HG02938 (cell line): Measurements from ENCODE around the gene APOA4.
"Not testable (repeated sequence)": the region's sequence is repeated elsewhere in the genome, so short reads cannot be mapped to it uniquely, and the experiment has no call there.

Experiments
- ATAC-seq: cut with Tn5 transposase; IDR thresholded peaks from one replicate; pipeline ENCODE4 v1.9.1; 2021; ENCODE audit warnings: mild to moderate bottlenecking, moderate library complexity; ENCODE audit not compliant: unreplicated experiment

Gene APOA4

DNA sequence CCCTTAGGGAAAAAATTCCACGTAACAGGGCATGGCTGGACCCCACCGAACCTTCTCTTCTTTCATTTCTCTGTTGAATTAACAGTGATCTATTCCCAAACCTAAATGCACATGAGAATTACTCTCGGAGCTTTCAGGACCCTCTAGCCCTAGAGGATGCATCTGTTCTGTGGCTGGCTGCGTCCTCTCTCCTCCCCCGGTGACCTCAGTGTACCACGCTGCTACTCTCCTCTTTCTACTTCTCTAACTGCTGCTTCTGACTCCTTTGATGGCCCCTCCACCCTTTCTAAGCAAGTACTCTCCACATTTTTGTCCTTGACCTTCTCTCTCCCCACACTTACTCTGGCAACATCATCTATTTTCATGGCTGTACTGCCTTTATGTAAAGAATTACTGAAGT is 26.4 kb upstream of the APOA4 start:
- ATAC-seq = no peak

DNA sequence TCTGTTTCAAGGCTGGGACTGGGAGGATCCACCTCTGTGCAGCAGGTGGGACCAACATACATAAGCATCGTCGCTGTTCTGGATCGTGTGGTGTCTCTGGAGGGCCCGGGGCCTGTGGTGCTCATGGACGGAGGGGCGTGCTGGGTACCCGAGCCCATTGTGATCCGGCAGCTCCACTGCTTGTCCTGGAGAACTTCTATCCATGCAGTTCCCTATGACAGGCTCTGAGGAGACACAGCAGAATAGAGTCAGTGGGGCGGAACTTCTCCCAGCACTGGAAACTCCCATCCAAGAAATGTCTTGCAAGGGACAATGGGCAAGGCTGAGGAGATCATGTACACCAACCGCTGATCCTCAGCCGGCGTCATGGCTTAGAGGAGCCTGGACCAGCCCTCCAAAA is 26.0 kb upstream of the APOA4 start:
- ATAC-seq = no peak

DNA sequence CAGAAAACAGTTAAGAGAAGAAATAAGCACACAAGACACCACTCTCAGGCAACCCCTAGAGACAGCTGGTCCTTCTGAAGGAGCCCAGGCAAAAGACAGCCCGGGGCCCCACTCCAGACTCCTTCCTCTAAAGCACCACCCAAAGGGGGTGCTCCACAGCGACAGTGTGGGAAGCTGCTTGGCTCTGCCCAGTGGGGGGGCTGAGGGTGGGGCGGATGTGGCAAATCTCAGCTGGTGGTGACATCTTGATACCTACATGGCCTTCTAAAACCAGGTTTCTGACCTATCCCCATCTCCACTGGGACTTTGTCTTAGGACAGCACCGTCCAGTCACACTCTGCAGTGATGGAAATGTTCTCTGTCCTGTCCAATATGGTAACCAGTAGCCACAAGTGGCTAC is 24.5 kb upstream of the APOA4 start:
- no peak for ATAC-seq

DNA sequence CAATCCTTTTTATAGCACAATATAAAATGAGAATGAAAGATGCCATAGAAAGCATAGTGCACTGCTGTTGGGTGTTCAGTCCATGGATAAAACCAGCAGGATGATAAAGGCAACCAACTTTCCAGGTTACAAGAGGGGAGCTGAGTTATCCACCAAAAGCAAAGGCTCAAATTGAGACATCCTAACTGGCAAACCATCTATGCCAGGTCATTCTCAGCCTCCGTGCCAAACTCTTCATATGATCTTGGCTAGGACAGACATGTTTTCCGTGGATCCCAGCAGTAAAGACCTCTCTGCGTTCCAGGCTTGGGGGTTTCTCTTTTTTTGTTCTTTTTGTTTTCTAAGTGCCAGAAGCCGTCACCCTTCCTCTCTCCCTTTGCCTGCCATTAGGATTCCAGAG is 21.6 kb upstream of the APOA4 start:
- ATAC-seq = no peak

DNA sequence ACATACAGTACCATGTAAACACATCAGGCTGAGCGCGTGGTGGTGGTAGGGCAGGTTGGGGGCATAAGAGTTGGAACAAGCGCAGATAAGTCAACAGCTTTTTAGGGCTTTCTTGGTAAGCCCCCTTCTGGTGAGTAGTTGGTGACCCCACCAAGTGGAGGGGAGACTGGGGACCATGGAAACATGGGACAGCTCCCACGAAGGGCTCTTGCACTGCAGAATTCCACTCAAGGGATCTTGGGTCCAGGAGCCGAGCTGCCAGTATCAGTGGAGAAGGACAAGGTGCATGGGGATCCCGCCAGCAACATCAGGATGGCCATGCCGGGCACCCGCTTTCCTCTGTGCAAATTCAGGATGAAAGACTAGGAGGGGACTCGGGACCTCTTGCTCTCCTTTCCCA is 20.6 kb upstream of the APOA4 start:
- no peak for ATAC-seq

DNA sequence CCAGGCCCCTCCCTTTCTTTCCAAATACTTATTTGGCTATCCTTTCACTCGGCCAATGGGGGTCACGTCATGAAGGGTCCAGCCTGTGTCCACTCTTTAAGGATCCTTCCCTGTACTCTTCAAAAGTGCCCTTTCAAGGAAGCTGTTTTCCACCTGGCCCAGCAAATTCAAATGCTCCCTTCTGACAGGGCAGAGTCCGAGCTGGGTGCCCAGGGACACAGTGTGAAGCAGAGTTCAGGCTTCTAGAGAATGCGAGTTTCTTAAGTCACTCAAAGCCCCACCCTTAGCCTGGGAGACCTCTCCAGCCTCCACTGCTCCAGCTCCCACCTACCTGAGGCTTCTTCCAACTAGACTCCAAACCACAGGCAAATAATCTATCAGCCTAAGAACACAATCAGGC is 19.8 kb upstream of the APOA4 start:
- no peak for ATAC-seq

DNA sequence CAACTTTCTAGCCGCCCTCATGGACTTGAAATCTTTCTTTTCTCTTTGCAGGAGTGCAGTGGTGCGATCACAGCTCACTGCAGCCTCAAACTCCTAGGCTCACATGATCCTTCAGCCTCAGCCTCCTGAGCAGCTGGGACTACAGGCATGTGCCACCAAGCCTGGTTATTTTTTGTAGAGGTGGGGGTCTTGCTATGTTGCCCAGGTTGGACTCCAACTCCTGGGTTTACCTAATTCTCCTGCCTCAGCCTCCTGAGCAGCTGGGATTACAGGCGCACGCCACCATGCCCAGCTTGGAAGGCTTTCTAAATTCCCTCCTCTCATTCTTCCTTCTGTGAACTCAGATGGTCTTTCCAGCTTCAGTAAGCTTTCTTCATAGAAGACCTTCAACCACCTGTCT is 19.0 kb upstream of the APOA4 start:
- ATAC-seq = no peak

DNA sequence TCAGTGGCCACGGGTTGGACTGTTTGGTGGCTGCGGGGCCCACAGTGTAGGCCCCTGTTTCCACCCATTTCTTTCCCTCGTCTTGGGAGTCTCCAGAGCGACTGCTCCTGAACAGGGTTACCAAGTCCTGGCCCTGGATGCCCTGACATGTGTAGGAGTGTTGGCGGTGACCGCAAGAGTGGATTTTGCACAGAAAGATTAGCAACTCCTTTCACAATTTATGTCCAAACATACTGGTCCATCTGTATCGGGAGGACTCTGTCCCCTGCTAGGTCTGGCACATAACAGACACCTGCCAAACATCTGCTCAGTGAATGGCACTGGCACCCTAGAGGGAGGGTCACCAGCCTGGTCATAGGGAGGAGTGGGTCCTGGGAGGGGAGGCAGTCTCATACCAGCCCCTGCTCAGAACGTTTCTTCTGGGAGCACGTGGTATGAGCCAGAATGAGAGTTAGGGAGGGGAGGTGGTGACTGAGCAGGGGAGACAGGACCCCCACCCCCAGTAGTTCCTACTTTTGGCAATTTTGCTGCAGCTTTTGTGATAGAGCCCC is 17.7 kb upstream of the APOA4 start:
- ATAC-seq = no peak

DNA sequence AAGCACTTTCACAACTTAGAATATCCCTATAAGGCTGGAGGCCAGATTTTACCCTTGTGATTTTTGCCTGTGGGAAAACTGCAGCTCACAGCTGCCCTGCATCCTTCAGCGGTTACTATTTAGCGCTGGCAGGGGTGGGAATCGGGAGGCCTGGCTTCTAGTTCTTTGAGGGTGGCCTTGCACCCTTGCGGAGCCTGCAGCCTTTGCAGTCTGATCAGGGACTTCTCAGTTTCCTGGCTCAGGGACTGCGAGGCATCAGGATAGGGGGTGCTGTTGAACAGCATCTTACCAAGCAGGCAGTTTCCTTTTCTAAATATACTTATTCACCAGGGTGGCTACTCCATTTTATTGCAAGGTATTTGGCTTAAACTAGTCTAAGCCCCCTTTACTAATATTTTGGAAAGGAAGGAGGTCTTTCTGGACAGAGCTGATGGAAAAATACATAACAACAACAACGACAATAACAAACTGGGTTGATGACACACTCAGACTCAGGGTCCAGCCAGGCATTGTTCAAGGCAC is 17.2 kb upstream of the APOA4 start:
- ATAC-seq = no peak

DNA sequence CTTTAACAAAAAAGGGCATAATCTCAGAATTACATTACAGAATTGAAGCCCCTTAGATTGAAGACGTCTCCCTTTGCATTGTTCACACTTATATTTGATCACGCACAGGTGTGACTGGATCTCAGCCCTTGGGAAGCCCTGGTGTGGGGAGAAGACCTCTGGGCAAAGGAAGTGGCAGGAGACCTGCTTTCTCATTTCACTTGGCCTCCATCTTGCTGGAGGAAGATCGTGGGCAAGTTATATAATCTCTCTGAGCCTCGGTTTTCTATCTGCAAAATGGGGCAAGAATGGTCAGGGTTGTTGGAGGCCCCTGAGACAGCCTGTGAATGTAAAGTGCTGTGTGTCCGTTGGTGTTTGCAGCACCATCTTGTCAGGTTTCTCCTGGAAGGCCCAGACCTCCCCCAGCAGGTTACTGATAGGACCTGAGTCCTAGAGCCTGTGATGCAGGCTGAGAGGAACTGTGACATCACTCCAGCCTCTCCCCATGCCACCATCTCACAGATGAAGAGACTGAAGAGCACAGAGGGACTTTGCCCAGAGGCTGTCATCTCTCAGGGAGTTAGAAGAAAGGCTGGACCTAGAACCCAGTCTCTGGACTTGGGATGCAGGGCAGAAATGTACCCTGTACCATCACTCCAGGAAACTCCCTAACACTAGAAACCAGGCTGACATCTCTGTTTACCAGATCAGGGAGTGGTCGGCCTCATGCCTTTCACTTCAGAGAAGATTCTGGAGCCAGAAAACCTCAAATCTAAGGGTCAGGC is 15.4 kb upstream of the APOA4 start:
- no peak for ATAC-seq

DNA sequence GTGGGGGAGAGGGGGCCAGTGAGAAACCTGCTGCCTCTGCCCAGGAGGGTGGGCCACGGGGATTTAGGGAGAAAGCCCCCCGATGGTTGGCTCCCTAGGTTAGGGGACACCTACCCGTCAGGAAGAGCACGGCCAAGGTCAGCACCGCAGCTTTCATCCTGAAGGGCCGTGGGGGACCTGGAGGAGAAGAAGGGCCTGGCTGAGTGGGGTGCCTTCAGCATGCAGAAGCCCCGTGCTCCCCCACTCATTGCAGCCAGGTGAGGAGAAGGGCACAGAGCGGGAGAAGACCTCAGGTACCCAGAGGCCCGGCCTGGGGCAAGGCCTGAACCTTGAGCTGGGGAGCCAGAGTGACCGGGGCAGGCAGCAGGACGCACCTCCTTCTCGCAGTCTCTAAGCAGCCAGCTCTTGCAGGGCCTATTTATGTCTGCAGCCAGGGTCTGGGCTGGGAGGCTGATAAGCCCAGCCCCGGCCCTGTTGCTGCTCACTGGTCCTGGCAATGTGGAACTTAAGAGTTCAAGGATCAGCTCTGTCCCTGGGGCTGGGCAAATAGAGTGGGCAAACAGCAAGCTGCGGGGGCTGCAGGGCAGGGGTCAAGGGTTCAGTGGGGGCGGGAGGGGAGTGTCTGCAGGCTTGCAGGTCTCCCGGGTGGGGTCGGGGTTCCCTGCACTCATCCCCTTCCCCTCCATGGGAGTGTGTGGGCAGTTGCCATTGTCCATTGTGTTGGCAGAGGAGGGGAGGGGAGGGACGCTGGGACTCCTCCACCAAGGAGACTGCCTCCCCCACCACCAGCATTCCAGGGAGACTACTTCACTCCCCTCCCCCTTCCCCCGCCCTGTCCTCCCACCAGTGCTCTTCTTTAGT is 14.4 kb upstream of the APOA4 start, which contains the start of gene APOA1:
Gene APOA1 (minus strand): TSS at position 392 of the 861 bp plus-strand sequence. CDS start 235 bp downstream, at position 157.
- ATAC-seq = no peak

DNA sequence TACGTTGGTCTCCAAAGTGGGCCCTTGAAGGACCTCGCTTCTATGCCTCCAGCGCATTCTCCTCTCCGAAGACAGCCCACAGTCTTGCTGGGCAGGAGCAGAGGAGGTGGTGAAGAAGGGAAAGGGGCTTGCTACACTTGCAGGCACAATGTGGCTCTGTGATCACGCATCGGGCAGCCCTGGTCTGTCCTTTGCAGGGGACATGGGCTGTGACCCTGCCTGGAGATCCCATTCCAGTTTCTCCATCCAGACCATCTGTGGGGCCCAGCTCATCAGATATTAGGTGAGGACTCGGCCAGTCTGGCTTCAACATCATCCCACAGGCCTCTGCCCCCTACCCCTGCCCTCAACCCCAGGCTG is 13.5 kb upstream of the APOA4 start:
- ATAC-seq = no peak

DNA sequence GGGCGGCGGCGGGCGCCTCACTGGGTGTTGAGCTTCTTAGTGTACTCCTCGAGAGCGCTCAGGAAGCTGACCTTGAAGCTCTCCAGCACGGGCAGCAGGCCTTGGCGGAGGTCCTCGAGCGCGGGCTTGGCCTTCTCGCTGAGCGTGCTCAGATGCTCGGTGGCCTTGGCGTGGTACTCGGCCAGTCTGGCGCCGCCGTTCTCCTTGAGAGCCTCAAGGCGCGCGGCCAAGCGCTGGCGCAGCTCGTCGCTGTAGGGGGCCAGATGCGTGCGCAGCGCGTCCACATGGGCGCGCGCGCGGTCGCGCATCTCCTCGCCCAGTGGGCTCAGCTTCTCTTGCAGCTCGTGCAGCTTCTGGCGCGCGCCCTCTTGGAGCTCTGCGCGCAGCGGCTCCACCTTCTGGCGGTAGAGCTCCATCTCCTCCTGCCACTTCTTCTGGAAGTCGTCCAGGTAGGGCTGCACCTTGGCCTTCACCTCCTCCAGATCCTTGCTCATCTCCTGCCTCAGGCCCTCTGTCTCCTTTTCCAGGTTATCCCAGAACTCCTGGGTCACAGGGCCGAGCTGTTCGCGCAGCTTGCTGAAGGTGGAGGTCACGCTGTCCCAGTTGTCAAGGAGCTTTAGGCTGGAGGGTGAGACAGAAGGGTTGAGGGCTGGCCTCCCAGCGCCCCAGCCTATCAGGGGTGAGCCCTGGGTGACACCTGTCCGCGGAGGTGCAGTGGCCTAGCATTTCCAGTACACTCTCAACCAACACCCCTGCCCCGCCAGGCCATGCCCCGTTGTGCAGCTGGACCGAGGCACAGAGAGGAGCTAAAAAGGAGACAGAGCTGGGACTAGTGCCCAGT is 12.9 kb upstream of the APOA4 start:
- peak; percentile 78 for ATAC-seq

DNA sequence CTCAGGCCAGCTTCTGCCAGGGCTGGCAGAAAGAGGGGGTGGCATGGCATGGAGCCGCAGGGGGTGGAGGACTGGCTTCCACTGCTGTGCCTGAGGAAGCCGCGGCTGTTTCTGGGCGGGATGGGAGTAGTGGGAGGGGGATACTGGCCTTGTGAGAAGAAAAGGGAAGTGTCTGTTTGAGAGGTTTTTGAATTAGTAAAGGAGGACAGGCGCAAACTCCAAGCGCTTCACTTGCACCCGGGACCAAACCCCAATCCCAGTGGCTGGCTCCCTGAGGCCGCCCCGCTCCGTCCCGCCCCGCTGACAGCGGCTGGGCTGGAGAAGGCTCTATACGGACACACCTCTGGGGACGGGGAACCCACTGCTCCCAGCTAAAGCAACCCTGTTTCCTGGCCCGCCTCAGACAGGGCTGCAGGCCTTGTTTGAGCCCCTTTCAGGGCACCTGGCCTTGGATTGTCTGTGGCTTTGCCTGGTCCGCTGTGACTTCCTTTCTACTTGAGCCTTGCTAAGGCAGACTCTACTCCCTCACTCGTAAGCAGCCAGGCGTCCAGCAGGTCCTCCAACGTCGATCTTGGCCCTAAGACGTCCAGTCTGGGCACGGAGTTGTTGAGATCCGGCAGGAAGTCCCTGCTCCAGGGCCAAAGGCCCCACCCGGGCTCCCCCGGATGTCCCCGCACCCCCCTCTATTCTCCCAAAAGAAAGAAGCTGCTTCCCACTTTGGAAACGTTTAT is 12.1 kb upstream of the APOA4 start:
- ATAC-seq = peak; percentile 15

DNA sequence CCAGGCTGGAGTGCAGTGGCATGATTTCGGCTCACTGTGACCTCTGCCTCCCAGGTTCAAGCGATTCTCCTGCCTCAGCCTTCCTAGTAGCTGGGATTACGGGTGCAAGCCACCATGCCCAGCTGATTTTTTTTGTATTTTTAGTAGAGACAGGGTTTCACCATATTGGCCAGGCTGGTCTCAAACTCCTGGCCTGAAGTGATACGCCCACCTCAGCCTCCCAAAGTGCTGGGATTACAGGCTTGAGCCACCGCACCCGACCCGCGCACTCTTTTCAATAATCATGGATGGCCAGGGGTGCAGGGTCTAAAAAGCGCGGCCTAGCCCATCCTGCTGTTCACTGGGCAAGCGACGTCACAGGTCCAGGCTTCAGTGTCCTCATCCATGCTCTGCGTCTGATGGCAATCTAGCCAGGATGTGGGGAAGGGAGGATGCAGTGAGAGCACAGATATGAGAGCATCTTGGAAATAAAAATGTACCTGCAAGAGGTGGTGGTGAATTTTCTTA is 11.5 kb upstream of the APOA4 start:
- not testable (repeated sequence) for ATAC-seq

DNA sequence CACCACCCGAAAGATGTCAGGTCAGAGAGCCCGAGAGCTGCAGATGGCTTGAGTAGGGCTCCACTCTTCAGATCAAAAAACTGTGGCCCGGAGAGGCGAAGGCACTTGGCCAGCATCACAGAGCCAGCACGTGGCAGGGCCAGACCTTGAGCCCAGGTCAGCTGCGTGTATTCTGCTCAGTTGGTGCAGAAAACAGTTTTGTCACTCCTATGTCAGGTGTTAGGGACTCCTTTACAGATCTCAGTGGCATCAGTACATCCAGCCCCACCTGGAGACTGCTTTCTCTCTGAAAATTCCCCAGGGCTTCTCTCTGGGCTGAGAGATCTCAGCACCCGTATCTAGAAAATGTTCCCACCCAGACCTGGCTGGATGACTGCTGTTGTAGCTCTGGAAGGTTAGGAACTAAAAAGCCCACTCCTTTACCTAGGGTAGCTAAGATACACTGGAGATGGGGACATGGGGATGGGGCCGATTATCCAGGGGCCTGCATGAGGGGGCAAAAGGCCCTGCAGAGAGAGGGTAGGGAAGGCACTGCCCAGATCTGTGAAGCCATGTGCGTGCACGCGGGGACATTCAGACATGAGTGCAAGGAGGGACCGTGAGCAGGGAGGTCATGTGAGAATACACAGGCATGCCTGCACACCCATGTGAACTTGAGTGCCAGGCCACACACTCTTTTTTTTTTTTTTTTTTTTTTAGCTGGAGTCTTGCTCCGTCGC is 10.9 kb upstream of the APOA4 start:
- no peak for ATAC-seq

DNA sequence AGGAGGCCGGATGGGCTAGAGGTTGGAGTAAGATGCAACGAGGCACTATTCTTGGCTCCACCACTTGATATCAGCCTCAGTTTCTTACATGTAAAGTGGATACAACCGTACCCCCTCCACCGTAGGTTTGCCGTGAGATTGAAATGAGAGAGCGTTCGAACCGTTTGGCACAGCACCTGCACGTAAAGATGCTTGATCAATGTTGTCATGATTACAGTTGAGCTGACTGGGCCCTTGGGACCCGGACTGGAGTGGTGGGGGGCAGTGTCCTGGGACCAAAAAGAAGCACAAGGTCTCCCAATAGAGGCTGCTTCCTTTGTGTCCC is 10.3 kb upstream of the APOA4 start:
- ATAC-seq = no peak

DNA sequence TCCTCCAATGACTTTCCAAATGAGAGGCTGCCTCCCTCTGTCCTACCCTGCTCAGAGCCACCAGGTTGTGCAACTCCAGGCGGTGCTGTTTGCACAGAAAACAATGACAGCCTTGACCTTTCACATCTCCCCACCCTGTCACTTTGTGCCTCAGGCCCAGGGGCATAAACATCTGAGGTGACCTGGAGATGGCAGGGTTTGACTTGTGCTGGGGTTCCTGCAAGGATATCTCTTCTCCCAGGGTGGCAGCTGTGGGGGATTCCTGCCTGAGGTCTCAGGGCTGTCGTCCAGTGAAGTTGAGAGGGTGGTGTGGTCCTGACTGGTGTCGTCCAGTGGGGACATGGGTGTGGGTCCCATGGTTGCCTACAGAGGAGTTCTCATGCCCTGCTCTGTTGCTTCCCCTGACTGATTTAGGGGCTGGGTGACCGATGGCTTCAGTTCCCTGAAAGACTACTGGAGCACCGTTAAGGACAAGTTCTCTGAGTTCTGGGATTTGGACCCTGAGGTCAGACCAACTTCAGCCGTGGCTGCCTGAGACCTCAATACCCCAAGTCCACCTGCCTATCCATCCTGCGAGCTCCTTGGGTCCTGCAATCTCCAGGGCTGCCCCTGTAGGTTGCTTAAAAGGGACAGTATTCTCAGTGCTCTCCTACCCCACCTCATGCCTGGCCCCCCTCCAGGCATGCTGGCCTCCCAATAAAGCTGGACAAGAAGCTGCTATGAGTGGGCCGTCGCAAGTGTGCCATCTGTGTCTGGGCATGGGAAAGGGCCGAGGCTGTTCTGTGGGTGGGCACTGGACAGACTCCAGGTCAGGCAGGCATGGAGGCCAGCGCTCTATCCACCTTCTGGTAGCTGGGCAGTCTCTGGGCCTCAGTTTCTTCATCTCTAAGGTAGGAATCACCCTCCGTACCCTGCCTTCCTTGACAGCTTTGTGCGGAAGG is 9.5 kb upstream of the APOA4 start:
- ATAC-seq = no peak
